GM19455 (cell line): ENCODE results near the gene HNRNPF.
A peak's percentile ranks its signal among the peaks of the same experiment; 100 is the strongest.
"Not testable (repeated sequence)": the region's sequence is repeated elsewhere in the genome, so short reads cannot be mapped to it uniquely, and the experiment has no call there.

ENCODE experiments used
- ATAC-seq: cut with Tn5 transposase; IDR thresholded peaks from one replicate; pipeline ENCODE4 v1.9.1; 2021; ENCODE audit not compliant: unreplicated experiment

Gene HNRNPF

GRCh38 chr10:43352951-43353350 lies 56.0 kb downstream of the HNRNPF start:
- ATAC-seq: no peak

GRCh38 chr10:43351301-43351700 lies 57.7 kb downstream of the HNRNPF start:
- no peak for ATAC-seq

- ATAC-seq: no peak
Measured at GRCh38 chr10:43350686-43351085, 58.3 kb downstream of the HNRNPF start.

- no peak for ATAC-seq
Measured at GRCh38 chr10:43350156-43350555, 58.8 kb downstream of the HNRNPF start.

GRCh38 chr10:43348511-43349312 lies 60.3 kb downstream of the HNRNPF start:
- peak; percentile 100 for ATAC-seq

GRCh38 chr10:43347997-43348396 lies 61.0 kb downstream of the HNRNPF start:
- no peak for ATAC-seq

- ATAC-seq: no peak
Measured at GRCh38 chr10:43344051-43344450, 64.9 kb downstream of the HNRNPF start.

GRCh38 chr10:43343126-43343525 lies 65.9 kb downstream of the HNRNPF start:
- ATAC-seq: no peak

GRCh38 chr10:43342279-43343125 lies 66.5 kb downstream of the HNRNPF start:
- no peak for ATAC-seq

- no peak for ATAC-seq
Measured at GRCh38 chr10:43341450-43341849, 67.5 kb downstream of the HNRNPF start.

- no peak for ATAC-seq
Measured at GRCh38 chr10:43340619-43341018, 68.4 kb downstream of the HNRNPF start.

- no peak for ATAC-seq
Measured at GRCh38 chr10:43340101-43340500, 68.9 kb downstream of the HNRNPF start.

GRCh38 chr10:43339136-43339535 lies 69.8 kb downstream of the HNRNPF start:
- no peak for ATAC-seq

- no peak for ATAC-seq
Measured at GRCh38 chr10:43338117-43338516, 70.9 kb downstream of the HNRNPF start.

- not testable (repeated sequence) for ATAC-seq
Measured at GRCh38 chr10:43337536-43337935, 71.5 kb downstream of the HNRNPF start.

- ATAC-seq: no peak
Measured at GRCh38 chr10:43336641-43337318, 72.2 kb downstream of the HNRNPF start.

- no peak for ATAC-seq
Measured at GRCh38 chr10:43336061-43336460, 72.9 kb downstream of the HNRNPF start.
